HEK293 (cell line): ENCODE results near the gene ARID3A.

ENCODE experiments used
- BCL11B ChIP-seq: fragments of 450-650 bp; formaldehyde crosslinking; IDR thresholded peaks from 2 replicates; pipeline ENCODE4 v1.5.1; 2016; ENCODE audit warnings: low read depth, missing biosample characterization, missing genetic modification characterization
- GLIS2 ChIP-seq: fragments of 450-650 bp; formaldehyde crosslinking; IDR thresholded peaks from 2 replicates; pipeline ENCODE4 v1.5.1; 2016; ENCODE audit warnings: missing biosample characterization, missing genetic modification characterization
- HOXD13 ChIP-seq: sonication (generic); formaldehyde crosslinking; IDR thresholded peaks from 2 replicates; pipeline ENCODE4 v1.8.0; 2022; ENCODE audit warnings: missing genetic modification reagents, borderline replicate concordance
- REPIN1 ChIP-seq: fragments of 450-650 bp; formaldehyde crosslinking; IDR thresholded peaks from 2 replicates; pipeline ENCODE4 v1.5.1; 2017; ENCODE audit warnings: missing biosample characterization, missing genetic modification characterization, low read depth
- REST ChIP-seq: fragments of 450-650 bp; formaldehyde crosslinking; IDR thresholded peaks from 2 replicates; pipeline ENCODE4 v1.5.1; 2016; ENCODE audit warnings: missing biosample characterization, missing genetic modification characterization
- SP7 ChIP-seq: fragments of 450-650 bp; formaldehyde crosslinking; IDR thresholded peaks from 2 replicates; pipeline ENCODE4 v1.5.1; 2016; ENCODE audit warnings: missing biosample characterization, missing genetic modification characterization
- ZFHX2 ChIP-seq: fragments of 450-650 bp; formaldehyde crosslinking; conservative IDR thresholded peaks from 2 replicates; pipeline ENCODE4 v1.5.1; 2016; ENCODE audit warnings: missing biosample characterization, missing genetic modification characterization
- ZFP69B ChIP-seq: fragments of 450-650 bp; formaldehyde crosslinking; IDR thresholded peaks from 2 replicates; pipeline ENCODE4 v1.5.1; 2016; ENCODE audit warnings: missing biosample characterization, missing genetic modification characterization
- ZIC2 ChIP-seq: fragments of 450-650 bp; formaldehyde crosslinking; IDR thresholded peaks from 2 replicates; pipeline ENCODE4 v1.5.1; 2016; ENCODE audit warnings: missing biosample characterization, missing genetic modification characterization
- ZNF24 ChIP-seq: fragments of 450-650 bp; formaldehyde crosslinking; IDR thresholded peaks from 2 replicates; pipeline ENCODE4 v1.5.1; 2016; ENCODE audit warnings: missing biosample characterization, missing genetic modification characterization
- ZNF324 ChIP-seq: fragments of 450-650 bp; formaldehyde crosslinking; IDR thresholded peaks from 2 replicates; pipeline ENCODE4 v1.5.1; 2016; ENCODE audit warnings: missing biosample characterization, missing genetic modification characterization
- ZNF335 ChIP-seq: fragments of 450-650 bp; formaldehyde crosslinking; conservative IDR thresholded peaks from 2 replicates; pipeline ENCODE4 v1.5.1; 2016; ENCODE audit warnings: missing biosample characterization, missing genetic modification characterization
- ZNF391 ChIP-seq: fragments of 450-650 bp; formaldehyde crosslinking; IDR thresholded peaks from 2 replicates; pipeline ENCODE4 v1.5.1; 2016; ENCODE audit warnings: low read depth, missing biosample characterization, missing genetic modification characterization, borderline replicate concordance
- ZNF394 ChIP-seq: fragments of 450-650 bp; formaldehyde crosslinking; IDR thresholded peaks from 2 replicates; pipeline ENCODE4 v1.5.1; 2016; ENCODE audit warnings: missing biosample characterization, missing genetic modification characterization, mild to moderate bottlenecking, moderate library complexity, borderline replicate concordance
- ZNF501 ChIP-seq: fragments of 450-650 bp; formaldehyde crosslinking; IDR thresholded peaks from 2 replicates; pipeline ENCODE4 v1.5.1; 2016; ENCODE audit warnings: missing biosample characterization, missing genetic modification characterization
- ZNF610 ChIP-seq: fragments of 450-650 bp; formaldehyde crosslinking; IDR thresholded peaks from 2 replicates; pipeline ENCODE4 v1.5.1; 2016; ENCODE audit warnings: missing biosample characterization, missing genetic modification characterization, borderline replicate concordance
- ZNF623 ChIP-seq: fragments of 450-650 bp; formaldehyde crosslinking; IDR thresholded peaks from 2 replicates; pipeline ENCODE4 v1.5.1; 2016; ENCODE audit warnings: missing biosample characterization, missing genetic modification characterization
- ZNF629 ChIP-seq: fragments of 450-650 bp; formaldehyde crosslinking; IDR thresholded peaks from 2 replicates; pipeline ENCODE4 v1.5.1; 2017; ENCODE audit warnings: missing biosample characterization, missing genetic modification characterization
- ZNF677 ChIP-seq: fragments of 450-650 bp; IDR thresholded peaks from 2 replicates; pipeline ENCODE4 v1.5.0; 2018; ENCODE audit warnings: missing biosample characterization, mild to moderate bottlenecking, missing genetic modification characterization, moderate library complexity
- ZNF692 ChIP-seq: fragments of 450-650 bp; formaldehyde crosslinking; IDR thresholded peaks from 2 replicates; pipeline ENCODE4 v1.5.1; 2016; ENCODE audit warnings: missing biosample characterization, missing genetic modification characterization
- ZNF76 ChIP-seq: fragments of 450-650 bp; formaldehyde crosslinking; IDR thresholded peaks from 2 replicates; pipeline ENCODE4; 2016; ENCODE audit warnings: low read depth, missing biosample characterization, missing genetic modification characterization, borderline replicate concordance
- ZNF792 ChIP-seq: fragments of 450-650 bp; formaldehyde crosslinking; IDR thresholded peaks from 2 replicates; pipeline ENCODE4 v1.5.1; 2016; ENCODE audit warnings: missing biosample characterization, missing genetic modification characterization
- ZSCAN23 ChIP-seq: fragments of 450-650 bp; formaldehyde crosslinking; IDR thresholded peaks from 2 replicates; pipeline ENCODE4 v1.5.1; 2016; ENCODE audit warnings: missing biosample characterization, missing genetic modification characterization
- ZXDB ChIP-seq: fragments of 450-650 bp; formaldehyde crosslinking; IDR thresholded peaks from 2 replicates; pipeline ENCODE4 v1.5.1; 2016; ENCODE audit warnings: missing biosample characterization, missing genetic modification characterization
- TF ChIP-seq, protein P1 (sequence below): fragments of 450-650 bp; formaldehyde crosslinking; IDR thresholded peaks from 2 replicates; pipeline ENCODE4 v1.5.1; 2016; ENCODE audit warnings: missing biosample characterization, missing genetic modification characterization
- TF ChIP-seq, protein P2 (sequence below): sonication (generic); formaldehyde crosslinking; IDR thresholded peaks from 2 replicates; pipeline ENCODE4 v1.8.1; 2022; ENCODE audit warnings: mild to moderate bottlenecking, moderate library complexity, missing genetic modification reagents
- TF ChIP-seq, protein P3 (sequence below): fragments of 450-650 bp; formaldehyde crosslinking; IDR thresholded peaks from 2 replicates; pipeline ENCODE4 v1.5.1; 2016; ENCODE audit warnings: missing biosample characterization, missing genetic modification characterization
- TF ChIP-seq, protein P4 (sequence below): fragments of 450-650 bp; formaldehyde crosslinking; IDR thresholded peaks from 2 replicates; pipeline ENCODE4 v1.5.1; 2017; ENCODE audit warnings: missing biosample characterization, missing genetic modification characterization

The ARID3A gene

GRCh38 chr19:984165-984967 is 58.5 kb downstream of the ARID3A start, which contains the start of gene WDR18 (continued):
- TF ChIP-seq, protein P1, sequence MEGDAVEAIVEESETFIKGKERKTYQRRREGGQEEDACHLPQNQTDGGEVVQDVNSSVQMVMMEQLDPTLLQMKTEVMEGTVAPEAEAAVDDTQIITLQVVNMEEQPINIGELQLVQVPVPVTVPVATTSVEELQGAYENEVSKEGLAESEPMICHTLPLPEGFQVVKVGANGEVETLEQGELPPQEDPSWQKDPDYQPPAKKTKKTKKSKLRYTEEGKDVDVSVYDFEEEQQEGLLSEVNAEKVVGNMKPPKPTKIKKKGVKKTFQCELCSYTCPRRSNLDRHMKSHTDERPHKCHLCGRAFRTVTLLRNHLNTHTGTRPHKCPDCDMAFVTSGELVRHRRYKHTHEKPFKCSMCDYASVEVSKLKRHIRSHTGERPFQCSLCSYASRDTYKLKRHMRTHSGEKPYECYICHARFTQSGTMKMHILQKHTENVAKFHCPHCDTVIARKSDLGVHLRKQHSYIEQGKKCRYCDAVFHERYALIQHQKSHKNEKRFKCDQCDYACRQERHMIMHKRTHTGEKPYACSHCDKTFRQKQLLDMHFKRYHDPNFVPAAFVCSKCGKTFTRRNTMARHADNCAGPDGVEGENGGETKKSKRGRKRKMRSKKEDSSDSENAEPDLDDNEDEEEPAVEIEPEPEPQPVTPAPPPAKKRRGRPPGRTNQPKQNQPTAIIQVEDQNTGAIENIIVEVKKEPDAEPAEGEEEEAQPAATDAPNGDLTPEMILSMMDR (tag by site-specific recombination): peak; percentile 90
- TF ChIP-seq REST (tag by site-specific recombination) (peak; percentile 66), ZNF501 (tag by site-specific recombination) (peak; percentile 87), HOXD13 (CRISPR knock-in tag) (no peak), ZNF792 (peak; percentile 61; the same call in 1 of the 2 replicates), ZNF76 (tag by site-specific recombination) (peak; percentile 83), ZNF391 (peak; percentile 43; the same call in 1 of the 2 replicates), ZFHX2 (tag by site-specific recombination) (0 out of 2 replicates have a peak, but pooled peaks have one; percentile 10), SP7 (tag by site-specific recombination) (peak; percentile 89), ZFP69B (tag by site-specific recombination) (0 out of 2 replicates have a peak, but pooled peaks have one; percentile 52), ZNF629 (peak; percentile 97), ZNF335 (peak; percentile 97), ZNF677 (tag by site-specific recombination) (no peak), GLIS2 (peak; percentile 76), ZNF24 (tag by site-specific recombination) (peak; percentile 76), REPIN1 (tag by site-specific recombination) (no peak), ZNF610 (peak; percentile 77; the same call in 1 of the 2 replicates), ZSCAN23 (tag by site-specific recombination) (0 out of 2 replicates have a peak, but pooled peaks have one; percentile 65), ZIC2 (tag by site-specific recombination) (peak; percentile 66), ZNF623 (no peak), ZNF324 (peak; percentile 89), ZNF394 (tag by site-specific recombination) (no peak; the same call in 1 of the 2 replicates), ZXDB (peak; percentile 99), ZNF692 (peak; percentile 79; the same call in 1 of the 2 replicates), BCL11B (peak; percentile 28; the same call in 1 of the 2 replicates)
- TF ChIP-seq, protein P2, sequence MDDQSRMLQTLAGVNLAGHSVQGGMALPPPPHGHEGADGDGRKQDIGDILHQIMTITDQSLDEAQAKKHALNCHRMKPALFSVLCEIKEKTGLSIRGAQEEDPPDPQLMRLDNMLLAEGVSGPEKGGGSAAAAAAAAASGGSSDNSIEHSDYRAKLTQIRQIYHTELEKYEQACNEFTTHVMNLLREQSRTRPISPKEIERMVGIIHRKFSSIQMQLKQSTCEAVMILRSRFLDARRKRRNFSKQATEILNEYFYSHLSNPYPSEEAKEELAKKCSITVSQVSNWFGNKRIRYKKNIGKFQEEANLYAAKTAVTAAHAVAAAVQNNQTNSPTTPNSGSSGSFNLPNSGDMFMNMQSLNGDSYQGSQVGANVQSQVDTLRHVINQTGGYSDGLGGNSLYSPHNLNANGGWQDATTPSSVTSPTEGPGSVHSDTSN (CRISPR knock-in tag): 0 out of 2 replicates have a peak, but pooled peaks have one; percentile 34
- TF ChIP-seq, protein P3, sequence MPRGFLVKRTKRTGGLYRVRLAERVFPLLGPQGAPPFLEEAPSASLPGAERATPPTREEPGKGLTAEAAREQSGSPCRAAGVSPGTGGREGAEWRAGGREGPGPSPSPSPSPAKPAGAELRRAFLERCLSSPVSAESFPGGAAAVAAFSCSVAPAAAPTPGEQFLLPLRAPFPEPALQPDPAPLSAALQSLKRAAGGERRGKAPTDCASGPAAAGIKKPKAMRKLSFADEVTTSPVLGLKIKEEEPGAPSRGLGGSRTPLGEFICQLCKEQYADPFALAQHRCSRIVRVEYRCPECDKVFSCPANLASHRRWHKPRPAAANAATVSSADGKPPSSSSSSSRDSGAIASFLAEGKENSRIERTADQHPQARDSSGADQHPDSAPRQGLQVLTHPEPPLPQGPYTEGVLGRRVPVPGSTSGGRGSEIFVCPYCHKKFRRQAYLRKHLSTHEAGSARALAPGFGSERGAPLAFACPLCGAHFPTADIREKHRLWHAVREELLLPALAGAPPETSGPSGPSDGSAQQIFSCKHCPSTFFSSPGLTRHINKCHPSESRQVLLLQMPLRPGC: peak; percentile 65; the same call in 1 of the 2 replicates
- TF ChIP-seq, protein P4, sequence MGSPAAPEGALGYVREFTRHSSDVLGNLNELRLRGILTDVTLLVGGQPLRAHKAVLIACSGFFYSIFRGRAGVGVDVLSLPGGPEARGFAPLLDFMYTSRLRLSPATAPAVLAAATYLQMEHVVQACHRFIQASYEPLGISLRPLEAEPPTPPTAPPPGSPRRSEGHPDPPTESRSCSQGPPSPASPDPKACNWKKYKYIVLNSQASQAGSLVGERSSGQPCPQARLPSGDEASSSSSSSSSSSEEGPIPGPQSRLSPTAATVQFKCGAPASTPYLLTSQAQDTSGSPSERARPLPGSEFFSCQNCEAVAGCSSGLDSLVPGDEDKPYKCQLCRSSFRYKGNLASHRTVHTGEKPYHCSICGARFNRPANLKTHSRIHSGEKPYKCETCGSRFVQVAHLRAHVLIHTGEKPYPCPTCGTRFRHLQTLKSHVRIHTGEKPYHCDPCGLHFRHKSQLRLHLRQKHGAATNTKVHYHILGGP: no peak
